Measurements from ENCODE around the gene OSBPL2.

The OSBPL2 gene

DNA sequence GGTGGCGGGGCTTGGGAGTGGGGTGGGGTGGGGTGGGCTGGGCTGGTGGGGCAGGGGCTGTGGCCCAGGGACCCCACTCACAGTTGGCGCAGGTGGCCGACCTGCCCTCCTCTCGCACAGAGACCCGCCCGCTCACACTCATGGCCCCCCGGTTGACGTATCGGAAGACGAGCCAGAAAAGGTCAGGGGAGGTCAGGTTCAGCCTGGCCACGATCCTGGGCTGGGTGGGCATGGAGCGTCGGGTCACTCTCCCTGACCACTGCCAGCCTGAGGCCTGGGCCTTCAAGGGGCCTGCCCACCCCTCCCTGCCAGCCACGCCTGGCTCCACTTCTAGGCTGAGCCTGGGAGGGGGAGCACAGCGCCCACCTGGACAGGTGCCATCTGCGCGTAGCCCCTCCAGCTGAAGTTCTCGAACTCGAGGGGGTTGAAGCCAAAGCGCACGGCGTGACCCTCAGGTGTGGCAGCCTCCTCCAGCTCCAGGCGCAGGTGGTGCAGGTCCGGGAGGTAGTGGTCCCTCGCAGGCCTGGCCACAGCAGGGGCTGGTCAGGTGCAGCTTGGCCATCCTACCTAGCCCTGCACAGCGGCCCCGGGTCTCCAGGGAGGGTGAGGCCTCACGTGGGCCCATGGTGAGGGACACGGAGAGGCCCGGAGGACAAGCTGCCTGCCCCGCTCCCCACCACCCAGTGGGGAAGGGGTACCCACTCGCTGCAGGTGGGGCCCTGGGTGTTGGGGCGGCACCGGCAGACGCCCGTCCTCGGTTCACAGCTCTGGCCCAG is 95.7 kb downstream of the OSBPL2 start:
- TF ChIP-seq CTCF (IDR thresholded peaks at IDR 0.05; ENCODE audit: insufficient read depth, missing control alignments) = no peak
- DNase-seq (ENCODE audit: insufficient read length, low spot score) = no peak
- FAIRE-seq = no peak

DNA sequence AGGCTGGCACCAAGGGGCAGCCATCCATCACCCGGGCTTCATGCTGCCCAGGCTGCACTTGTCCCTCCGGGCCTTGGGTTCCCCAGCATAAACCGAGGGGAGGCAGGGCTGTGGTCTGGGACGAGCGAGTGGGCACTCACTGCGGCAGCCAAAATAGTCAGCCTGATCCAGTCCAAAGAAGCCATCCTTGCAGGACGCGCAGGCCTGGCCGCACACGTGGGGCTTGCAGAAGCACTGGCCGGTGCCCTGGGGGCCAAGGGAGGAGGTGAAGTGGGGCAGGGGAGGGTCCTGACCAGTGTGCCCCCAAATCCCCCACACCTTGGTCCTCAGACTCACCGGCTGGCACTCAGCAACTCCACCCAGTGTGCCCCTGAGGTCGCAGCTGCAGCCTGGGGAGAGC is 96.6 kb downstream of the OSBPL2 start:
- FAIRE-seq = no peak
- no peak for DNase-seq (ENCODE audit: insufficient read length, low spot score)
- TF ChIP-seq CTCF (IDR thresholded peaks at IDR 0.05; ENCODE audit: insufficient read depth, missing control alignments) = no peak

- FAIRE-seq (no peak), DNase-seq (ENCODE audit: insufficient read length, low spot score) (no peak)
- TF ChIP-seq CTCF (IDR thresholded peaks at IDR 0.05; ENCODE audit: insufficient read depth, missing control alignments) = no peak
Measured at GRCh38 chr20:62335532-62335931, 97.2 kb downstream of the OSBPL2 start.

DNA sequence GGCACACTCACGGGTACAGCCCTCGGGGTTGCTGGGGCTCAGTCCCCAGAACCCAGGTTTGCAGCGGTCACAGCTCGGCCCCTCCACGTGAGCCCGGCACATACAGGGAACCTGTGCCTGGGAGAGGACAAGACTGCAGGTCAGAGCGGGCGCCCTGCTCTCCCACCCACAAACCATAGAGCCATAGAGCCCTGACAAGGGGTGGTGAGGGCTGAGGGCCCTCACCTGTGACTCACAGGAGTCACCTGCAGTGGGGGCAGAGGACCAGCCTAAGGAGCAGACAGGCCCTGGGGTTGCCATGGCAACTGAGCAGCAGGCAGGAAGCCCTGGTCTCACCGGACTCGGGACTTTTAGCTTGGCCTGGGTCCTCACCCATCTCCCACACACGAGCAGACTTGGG is 98.0 kb downstream of the OSBPL2 start:
- FAIRE-seq = no peak
- no peak for TF ChIP-seq CTCF (IDR thresholded peaks at IDR 0.05; ENCODE audit: insufficient read depth, missing control alignments)
- DNase-seq (ENCODE audit: insufficient read length, low spot score) = no peak

DNA sequence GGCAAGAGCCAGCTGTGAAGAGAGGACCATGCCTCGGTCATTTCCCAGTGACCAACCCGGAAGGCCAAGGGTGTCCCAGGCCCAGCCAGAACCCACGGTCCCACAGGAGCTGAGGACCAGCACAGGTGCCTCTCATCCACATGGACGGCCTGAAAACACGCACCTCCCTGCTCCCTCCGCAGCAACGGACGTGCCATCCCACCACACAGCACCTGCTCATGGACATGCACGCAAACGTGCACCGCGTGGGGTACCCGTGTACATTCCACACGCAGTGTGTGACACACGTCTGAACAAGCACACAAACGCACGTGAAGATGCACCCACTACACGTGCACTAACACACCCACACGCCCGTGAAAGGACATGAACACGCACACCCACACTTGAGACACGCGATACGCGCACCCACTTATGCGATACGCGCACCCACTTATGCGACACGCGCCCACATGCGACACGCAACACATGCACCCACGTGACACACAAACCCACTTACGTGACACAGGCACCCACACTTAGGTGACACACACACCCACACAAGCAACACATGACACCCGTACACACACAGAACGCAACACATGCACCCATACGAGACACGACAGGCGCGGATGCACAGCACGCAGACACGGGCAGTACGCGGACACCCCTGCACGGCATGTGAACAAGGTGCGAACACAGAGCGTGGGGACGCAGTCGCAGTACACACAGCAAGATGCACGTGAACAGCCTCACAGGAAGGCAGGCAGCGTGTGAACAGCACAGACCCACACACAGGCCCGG is 98.6 kb downstream of the OSBPL2 start:
- no peak for FAIRE-seq
- TF ChIP-seq CTCF (IDR thresholded peaks at IDR 0.05; ENCODE audit: insufficient read depth, missing control alignments) = no peak
- DNase-seq (ENCODE audit: insufficient read length, low spot score) = no peak

GRCh38 chr20:62337558-62338293 is 99.4 kb downstream of the OSBPL2 start:
- no peak for TF ChIP-seq CTCF (IDR thresholded peaks at IDR 0.05; ENCODE audit: insufficient read depth, missing control alignments)
- DNase-seq (ENCODE audit: insufficient read length, low spot score) (no peak), FAIRE-seq (no peak)
